Gastrocnemius medialis (tissue), 4 donors: ENCODE measurements around the gene MXRA8. TPM values are rescaled to one million over a fixed set of nuclear protein-coding genes. Genes with fewer than 3 reads are reported as not detected.

Experiments
- ATAC-seq, 2 donors: fragments of 150-250 bp; one replicate each; pipeline ENCODE4 v1.9.1; 2016
- DNase-seq, 2 donors: peaks; one replicate each; pipeline ENCODE4 v3.0.0-alpha.2; 2019
- H3K27ac ChIP-seq, 4 donors: fragments of 200-600 bp; sonication (generic); 1 replicate in 1 of 4; 2 replicates in 3 of 4; pipeline ENCODE4 v1.5.1; 2016 to 2018; ENCODE audit warnings: mild to moderate bottlenecking in 2 of 4, moderate library complexity in 1 of 4
- H3K27me3 ChIP-seq, 3 donors: fragments of 200-600 bp; sonication (generic) in 2 of 3; 1 replicate in 1 of 3; 2 replicates in 2 of 3; pipeline versions ENCODE4 v1.5.1 to v1.6.0; 2016 to 2019; ENCODE audit warnings: mild to moderate bottlenecking in 1 of 3, moderate library complexity in 1 of 3
- H3K36me3 ChIP-seq, 2 donors: fragments of 200-600 bp; sonication (generic) in 1 of 2; one replicate each; pipeline ENCODE4 v1.5.1; 2017 to 2018
- H3K4me1 ChIP-seq, 2 donors: fragments of 200-600 bp; sonication (generic) in 1 of 2; one replicate each; pipeline ENCODE4 v1.5.1; 2016 to 2017; ENCODE audit warnings: mild to moderate bottlenecking in 2 of 2
- H3K4me3 ChIP-seq, 4 donors: fragments of 200-600 bp; sonication (generic) in 3 of 4; 1 replicate in 1 of 4; 2 replicates in 3 of 4; pipeline ENCODE4 v1.5.1; 2016 to 2019; ENCODE audit warnings: mild to moderate bottlenecking in 2 of 4
- H3K9me3 ChIP-seq, 3 donors: fragments of 200-600 bp; sonication (generic) in 2 of 3; 1 replicate in 1 of 3; 2 replicates in 2 of 3; pipeline ENCODE4 v1.5.1; 2016 to 2019
- POLR2A ChIP-seq, 2 donors: fragments of 450-650 bp; IDR thresholded peaks; one replicate each; pipeline ENCODE4 v1.6.1; 2017; ENCODE audit warnings: antibody characterized with exemption in 2 of 2, mild to moderate bottlenecking in 2 of 2, moderate library complexity in 2 of 2
- in situ Hi-C, 4 donors: fragments of 200-750 bp; cut with MboI; loops; one replicate each; pipeline versions ENCODE4 v1.15.0 to v1.8.0; 2017; ENCODE audit warnings: low sequenced_read_pairs in 4 of 4
- intact Hi-C: fragments of 100-400 bp; cut with DNase I; formaldehyde crosslinking; loops from one replicate; pipeline ENCODE4 v1.15.1; 2023; ENCODE audit warnings: low total_unique reads
- total RNA-seq, 4 donors: library from RNA; depleted of rRNA; stranded (reverse); fragments of >200 nt; gene quantifications; one replicate each; pipeline versions ENCODE4 v1.1.0 to v1.2.3, GENCODE V29; 2016
- TF ChIP-seq, protein P1 (sequence below), 5 experiments: fragments of 450-650 bp in 3 of 5; fragments of 200-600 bp in 2 of 5; sonication (generic) in 2 of 5; IDR thresholded peaks in 4 of 5; conservative IDR thresholded peaks in 1 of 5; 1 replicate in 4 of 5; 2 replicates in 1 of 5; pipeline ENCODE4 v1.5.1; 2016 to 2019; ENCODE audit warnings: antibody characterized with exemption in 5 of 5, mild to moderate bottlenecking in 3 of 5, moderate library complexity in 3 of 5

The MXRA8 gene
- total RNA-seq, 4 donors from 2014 or later: 13.9 to 41.9 (median 34.2) TPM

DNA sequence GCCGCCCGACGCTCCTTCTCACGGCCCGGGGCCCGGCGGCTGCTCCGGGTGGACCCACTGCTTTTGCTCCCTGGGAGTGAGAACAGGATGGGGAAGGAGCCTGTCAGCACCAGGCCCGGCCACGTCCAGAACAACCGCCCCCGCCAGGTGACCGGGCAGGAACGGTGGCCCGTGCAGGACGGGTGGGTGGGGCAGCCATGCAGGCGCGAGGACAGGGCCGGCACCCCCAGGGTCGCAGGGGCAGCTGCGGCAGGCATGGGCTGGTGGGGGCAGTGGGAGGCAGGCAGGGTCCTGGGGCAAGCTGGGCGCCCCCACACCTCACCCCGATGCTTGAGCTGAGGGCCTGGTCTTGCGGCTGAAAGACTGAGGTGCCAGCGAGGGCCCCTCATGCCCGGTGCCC lies 21.9 kb downstream of the MXRA8 start:
- Histone ChIP-seq H3K9me3 (no peaks in the 10 kb centered on the region), H3K27ac (no peak overlapping the region), H3K27me3 (no peaks in the 10 kb centered on the region), H3K4me3 (no peak overlapping the region), H3K4me1 (peaks cover 8 to 13% of the 10 kb centered on the region in 2 donors), H3K36me3 (peaks cover 0 to 53% of the 10 kb centered on the region in 2 donors)
- in situ Hi-C loops: no loop called here
- intact Hi-C loops: no loop called here
- ATAC-seq (no peak), DNase-seq (no peak)
- TF ChIP-seq, protein P1, sequence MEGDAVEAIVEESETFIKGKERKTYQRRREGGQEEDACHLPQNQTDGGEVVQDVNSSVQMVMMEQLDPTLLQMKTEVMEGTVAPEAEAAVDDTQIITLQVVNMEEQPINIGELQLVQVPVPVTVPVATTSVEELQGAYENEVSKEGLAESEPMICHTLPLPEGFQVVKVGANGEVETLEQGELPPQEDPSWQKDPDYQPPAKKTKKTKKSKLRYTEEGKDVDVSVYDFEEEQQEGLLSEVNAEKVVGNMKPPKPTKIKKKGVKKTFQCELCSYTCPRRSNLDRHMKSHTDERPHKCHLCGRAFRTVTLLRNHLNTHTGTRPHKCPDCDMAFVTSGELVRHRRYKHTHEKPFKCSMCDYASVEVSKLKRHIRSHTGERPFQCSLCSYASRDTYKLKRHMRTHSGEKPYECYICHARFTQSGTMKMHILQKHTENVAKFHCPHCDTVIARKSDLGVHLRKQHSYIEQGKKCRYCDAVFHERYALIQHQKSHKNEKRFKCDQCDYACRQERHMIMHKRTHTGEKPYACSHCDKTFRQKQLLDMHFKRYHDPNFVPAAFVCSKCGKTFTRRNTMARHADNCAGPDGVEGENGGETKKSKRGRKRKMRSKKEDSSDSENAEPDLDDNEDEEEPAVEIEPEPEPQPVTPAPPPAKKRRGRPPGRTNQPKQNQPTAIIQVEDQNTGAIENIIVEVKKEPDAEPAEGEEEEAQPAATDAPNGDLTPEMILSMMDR (IDR thresholded peaks at IDR 0.05 in 4 of 5, conservative IDR thresholded peaks at IDR 0.05 in 1 of 5): no peak
- TF ChIP-seq POLR2A (IDR thresholded peaks at IDR 0.05): no peak

DNA sequence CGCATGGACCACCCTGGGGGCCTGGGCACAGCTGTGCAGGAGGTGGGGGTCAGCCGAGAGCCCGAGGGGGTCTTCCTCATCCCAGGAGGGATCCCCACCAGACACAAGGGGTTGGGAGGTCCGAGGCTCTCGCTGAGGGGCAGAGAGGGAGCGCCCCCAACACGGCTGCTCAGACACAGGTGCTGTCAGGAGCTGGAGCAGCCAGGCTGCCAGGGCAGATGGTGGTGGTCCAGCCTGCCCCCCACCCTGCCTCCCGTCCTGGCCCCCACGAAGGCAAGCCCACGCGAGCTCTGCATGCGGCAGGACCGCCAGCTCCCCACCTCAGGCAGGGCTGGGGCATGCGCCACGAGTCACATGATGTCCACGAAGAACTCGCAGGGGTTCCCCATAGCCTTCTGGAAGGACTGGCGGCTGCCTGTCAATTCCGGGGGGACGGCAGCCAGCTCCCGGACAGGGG lies 22.5 kb downstream of the MXRA8 start:
- TF ChIP-seq, protein P1 (IDR thresholded peaks at IDR 0.05 in 4 of 5, conservative IDR thresholded peaks at IDR 0.05 in 1 of 5): no peak
- no peak for TF ChIP-seq POLR2A (IDR thresholded peaks at IDR 0.05)
- Histone ChIP-seq H3K27ac (no peak overlapping the region), H3K27me3 (no peaks in the 10 kb centered on the region), H3K9me3 (no peaks in the 10 kb centered on the region), H3K4me1 (peaks cover 13 to 19% of the 10 kb centered on the region in 2 donors), H3K36me3 (peaks cover 0 to 47% of the 10 kb centered on the region in 2 donors), H3K4me3 (no peak overlapping the region)
- in situ Hi-C loops: no loop called here
- ATAC-seq (no peak), DNase-seq (no peak)
- intact Hi-C loops: no loop called here

DNA sequence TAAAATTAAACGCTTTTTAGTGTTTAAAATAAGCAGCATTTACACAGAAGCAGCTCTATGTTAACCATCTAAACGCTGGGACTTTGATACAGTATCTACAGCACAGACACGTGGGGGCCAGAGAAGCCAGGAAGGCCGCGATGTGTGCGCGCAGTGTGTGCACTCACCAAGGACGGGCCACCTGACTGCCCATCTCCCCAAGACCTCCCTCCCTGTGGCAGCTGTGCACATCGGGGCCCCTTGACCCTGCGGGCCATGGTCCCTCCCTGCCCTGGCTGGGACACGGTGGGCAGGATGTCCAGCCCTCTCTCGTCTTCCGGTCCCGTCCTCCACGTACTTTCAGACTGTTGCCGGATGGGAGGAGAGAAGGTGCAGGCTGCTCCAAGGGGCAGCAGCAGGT lies 23.1 kb downstream of the MXRA8 start:
- ATAC-seq: no peak
- intact Hi-C loops: no loop called here

DNA sequence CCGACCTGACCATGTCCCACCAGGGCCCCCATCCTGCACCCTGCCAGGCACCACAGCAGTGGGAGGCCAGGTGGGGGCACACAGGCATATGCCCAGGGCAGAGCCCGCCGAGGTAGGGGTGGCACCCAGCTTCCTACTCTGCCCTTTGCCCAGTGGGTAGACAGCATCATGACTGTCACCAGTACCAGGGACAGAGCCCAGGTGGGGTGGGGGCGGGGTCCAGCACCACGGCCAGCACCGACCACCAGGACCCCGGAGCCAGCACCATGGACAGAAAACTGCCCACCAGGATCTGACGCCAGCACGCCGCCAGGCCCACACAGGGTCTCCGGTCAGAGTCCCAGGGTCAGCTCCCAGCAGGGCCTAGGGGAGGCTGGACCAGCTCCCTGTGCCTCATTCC lies 23.5 kb downstream of the MXRA8 start:
- intact Hi-C loops (no loop called here), in situ Hi-C loops (no loop called here)
- TF ChIP-seq, protein P1 (IDR thresholded peaks at IDR 0.05 in 4 of 5, conservative IDR thresholded peaks at IDR 0.05 in 1 of 5): no peak
- TF ChIP-seq POLR2A (IDR thresholded peaks at IDR 0.05): no peak
- H3K4me1 ChIP-seq: peaks cover 21 to 27% of the 10 kb centered on the region in 2 donors
- DNase-seq (no peak), ATAC-seq (no peak)
- H3K9me3 ChIP-seq: no peaks in the 10 kb centered on the region
- H3K36me3 ChIP-seq: peaks cover 0 to 38% of the 10 kb centered on the region in 2 donors
- H3K27me3 ChIP-seq: no peaks in the 10 kb centered on the region
- H3K4me3 ChIP-seq: no peak overlapping the region
- H3K27ac ChIP-seq: no peak overlapping the region

More for the DNA sequence above, 23.1 kb downstream of the MXRA8 start:
- H3K4me3 ChIP-seq: no peak overlapping the region
- H3K27me3 ChIP-seq: no peaks in the 10 kb centered on the region
- in situ Hi-C loops: no loop called here
- H3K4me1 ChIP-seq: peaks cover 19 to 25% of the 10 kb centered on the region in 2 donors
- H3K27ac ChIP-seq: no peak overlapping the region
- no peaks in the 10 kb centered on the region for H3K9me3 ChIP-seq
- peaks cover 0 to 43% of the 10 kb centered on the region in 2 donors for H3K36me3 ChIP-seq
- no peak for DNase-seq
- TF ChIP-seq, protein P1 (IDR thresholded peaks at IDR 0.05 in 4 of 5, conservative IDR thresholded peaks at IDR 0.05 in 1 of 5): no peak
- no peak for TF ChIP-seq POLR2A (IDR thresholded peaks at IDR 0.05)
